Spleen (tissue), 11 donors: ENCODE results near the gene FAAP100. TPM values are rescaled to one million over a fixed set of nuclear protein-coding genes. Genes with fewer than 3 reads are reported as not detected.

Source experiments
- DNase-seq: peaks from one replicate; pipeline ENCODE4 v3.0.0-alpha.2; 2020
- H3K27ac ChIP-seq, 8 donors: fragments of 200-600 bp; sonication (generic) in 7 of 8; 1 replicate in 4 of 8; 2 replicates in 4 of 8; pipeline versions ENCODE4 v1.5.0 to v1.8.0; 2016 to 2021; ENCODE audit warnings: inconsistent platforms in 4 of 8, mild to moderate bottlenecking in 4 of 8, moderate library complexity in 1 of 8
- H3K27me3 ChIP-seq, 7 donors: fragments of 200-600 bp; sonication (generic) in 6 of 7; replicated peaks in 1 of 7; 1 replicate in 4 of 7; 2 replicates in 3 of 7; pipeline versions ENCODE4 v1.5.0 to v1.8.0; 2016 to 2021; ENCODE audit warnings: inconsistent platforms in 3 of 7, mild to moderate bottlenecking in 1 of 7
- H3K36me3 ChIP-seq, 6 donors: fragments of 200-600 bp; sonication (generic) in 5 of 6; 1 replicate in 4 of 6; 2 replicates in 2 of 6; pipeline versions ENCODE4 v1.5.0 to v1.8.0; 2016 to 2021; ENCODE audit warnings: inconsistent platforms in 2 of 6
- H3K4me1 ChIP-seq, 6 donors: fragments of 200-600 bp; sonication (generic) in 5 of 6; 1 replicate in 3 of 6; 2 replicates in 3 of 6; pipeline versions ENCODE4 v1.5.0 to v1.8.0; 2016 to 2021; ENCODE audit warnings: inconsistent platforms in 3 of 6
- H3K4me3 ChIP-seq, 8 donors: fragments of 200-600 bp; sonication (generic) in 7 of 8; 1 replicate in 4 of 8; 2 replicates in 4 of 8; pipeline versions ENCODE4 v1.5.0 to v1.8.0; 2016 to 2021; ENCODE audit warnings: inconsistent platforms in 4 of 8, mild to moderate bottlenecking in 4 of 8, moderate library complexity in 2 of 8
- H3K9me3 ChIP-seq, 8 donors: fragments of 200-600 bp; sonication (generic) in 7 of 8; 1 replicate in 4 of 8; 2 replicates in 4 of 8; pipeline versions ENCODE4 v1.5.0 to v1.8.0; 2016 to 2021; ENCODE audit warnings: inconsistent platforms in 4 of 8
- POLR2A ChIP-seq, 3 donors: fragments of 450-650 bp; IDR thresholded peaks; one replicate each; pipeline ENCODE4 v1.5.1; 2017; ENCODE audit warnings: antibody characterized with exemption in 3 of 3, mild to moderate bottlenecking in 1 of 3
- POLR2AphosphoS5 ChIP-seq, 3 donors: sonication (generic); formaldehyde crosslinking; IDR thresholded peaks; one replicate each; pipeline ENCODE4 v1.5.1; 2017; ENCODE audit warnings: antibody characterized with exemption in 3 of 3
- WGBS, 5 donors: extraction: QIAGEN DNeasy Blood & Tissue Kit in 3 of 5; methylation state at CpG; one replicate each; pipeline versions ENCODE4 v1.1.5 to v1.1.7; 2013 to 2018; 5-methylcytosine and 5-hydroxymethylcytosine counted together
- intact Hi-C: fragments of 100-400 bp; cut with DNase I; formaldehyde crosslinking; loops from one replicate; pipeline ENCODE4 v1.15.0; 2023; ENCODE audit warnings: low total_unique reads
- polyA plus RNA-seq, 3 donors: library from polyadenylated mRNA; stranded (reverse); fragments of 200-250 nt; gene quantifications; one replicate each; pipeline ENCODE4 v1.2.1, GENCODE V29; 2013
- total RNA-seq, 7 donors: library from RNA; depleted of rRNA in 3 of 7; stranded (reverse); fragments of >200 nt in 3 of 7; fragmentation: NEBNext Ultra II Directional in 4 of 7; extraction: Animal tissue kit (Norgen Biotek cat#: 25700) in 4 of 7; gene quantifications; one replicate each; pipeline versions ENCODE4 v1.1.0 to v1.2.1, GENCODE V29; 2016 to 2021
- TF ChIP-seq, protein P1 (sequence below), 11 experiments: fragments of 200-600 bp in 7 of 11; fragments of 450-650 bp in 4 of 11; sonication (generic) in 4 of 11; IDR thresholded peaks in 8 of 11; conservative IDR thresholded peaks in 3 of 11; 1 replicate in 7 of 11; 2 replicates in 4 of 11; pipeline versions ENCODE4 v1.4.0 to v1.8.0; 2016 to 2021; ENCODE audit warnings: antibody characterized with exemption in 11 of 11, inconsistent platforms in 4 of 11, mild to moderate bottlenecking in 1 of 11
- donor health status: healthy with polysubstance abuse.
- donor health status: DM: no; HTN: no; CAD: no; lungs with moderate emphysema.
- donor health status: DM: no; HTN: no; CAD: no.
- donor health status: Bipolar disorder and iron deficiency.
- donor health status: healthy.
- donor health status: DM: no; HTN: no; CAD: no.
- donor health status: DM: yes; HTN: yes; CAD: no.

Gene FAAP100
- total and polyA plus RNA-seq, 10 donors = 32.2 to 77.2 (median 50.9) TPM

DNA sequence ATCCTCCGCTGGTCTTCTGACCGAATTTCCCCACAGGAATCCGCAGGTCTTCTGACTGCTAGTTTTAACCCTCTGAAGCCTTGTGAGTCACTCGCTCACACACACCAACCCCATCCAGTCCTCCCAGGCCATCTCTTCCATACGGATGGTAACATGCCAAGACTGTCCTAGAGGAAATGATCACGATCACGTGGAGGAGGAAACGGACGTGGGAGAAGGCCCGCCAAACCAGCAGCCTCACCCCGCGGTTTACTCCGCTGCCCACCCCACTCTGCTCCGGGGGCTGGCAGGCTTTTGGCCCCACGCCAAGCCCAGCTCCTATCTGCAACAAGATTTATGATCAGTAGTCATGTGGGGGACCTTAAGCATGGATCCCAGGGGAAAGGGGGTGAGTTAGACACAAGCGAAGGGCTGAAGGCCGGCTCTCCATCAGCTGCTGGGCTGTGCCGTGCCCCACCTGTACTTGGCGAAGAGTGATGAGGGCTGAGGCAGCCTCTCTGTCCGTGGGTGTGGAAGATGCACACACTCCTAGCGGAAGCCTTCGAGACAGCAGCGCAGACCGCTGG is 1.5 kb upstream of the FAAP100 start:
- no peak for DNase-seq
- H3K9me3 ChIP-seq = no peaks in the 10 kb centered on the region
- peaks cover 19 to 79% (median 63%) of the 10 kb centered on the region in 6 donors for H3K4me1 ChIP-seq
- peaks cover 0 to 52% (median 36%) of the 10 kb centered on the region in 6 donors for H3K36me3 ChIP-seq
- peak overlapping the region; percentile 84 to 95 (median 90) for H3K27ac ChIP-seq
- TF ChIP-seq POLR2A (IDR thresholded peaks at IDR 0.05) (no peak), POLR2AphosphoS5 (IDR thresholded peaks at IDR 0.05) (peak in 2 of 3 donors; percentile 34 to 74)
- TF ChIP-seq, protein P1, sequence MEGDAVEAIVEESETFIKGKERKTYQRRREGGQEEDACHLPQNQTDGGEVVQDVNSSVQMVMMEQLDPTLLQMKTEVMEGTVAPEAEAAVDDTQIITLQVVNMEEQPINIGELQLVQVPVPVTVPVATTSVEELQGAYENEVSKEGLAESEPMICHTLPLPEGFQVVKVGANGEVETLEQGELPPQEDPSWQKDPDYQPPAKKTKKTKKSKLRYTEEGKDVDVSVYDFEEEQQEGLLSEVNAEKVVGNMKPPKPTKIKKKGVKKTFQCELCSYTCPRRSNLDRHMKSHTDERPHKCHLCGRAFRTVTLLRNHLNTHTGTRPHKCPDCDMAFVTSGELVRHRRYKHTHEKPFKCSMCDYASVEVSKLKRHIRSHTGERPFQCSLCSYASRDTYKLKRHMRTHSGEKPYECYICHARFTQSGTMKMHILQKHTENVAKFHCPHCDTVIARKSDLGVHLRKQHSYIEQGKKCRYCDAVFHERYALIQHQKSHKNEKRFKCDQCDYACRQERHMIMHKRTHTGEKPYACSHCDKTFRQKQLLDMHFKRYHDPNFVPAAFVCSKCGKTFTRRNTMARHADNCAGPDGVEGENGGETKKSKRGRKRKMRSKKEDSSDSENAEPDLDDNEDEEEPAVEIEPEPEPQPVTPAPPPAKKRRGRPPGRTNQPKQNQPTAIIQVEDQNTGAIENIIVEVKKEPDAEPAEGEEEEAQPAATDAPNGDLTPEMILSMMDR (IDR thresholded peaks at IDR 0.05 in 8 of 11, conservative IDR thresholded peaks at IDR 0.05 in 3 of 11) = no peak
- peak overlapping the region; percentile 74 to 100 (median 98) for H3K4me3 ChIP-seq
- intact Hi-C loops = no loop called here
- no peaks in the 10 kb centered on the region for H3K27me3 ChIP-seq
- WGBS, 5 donors = 15 to 19% (median 16%) methylated on average over 23 to 24 of the region's 24 CpGs

DNA sequence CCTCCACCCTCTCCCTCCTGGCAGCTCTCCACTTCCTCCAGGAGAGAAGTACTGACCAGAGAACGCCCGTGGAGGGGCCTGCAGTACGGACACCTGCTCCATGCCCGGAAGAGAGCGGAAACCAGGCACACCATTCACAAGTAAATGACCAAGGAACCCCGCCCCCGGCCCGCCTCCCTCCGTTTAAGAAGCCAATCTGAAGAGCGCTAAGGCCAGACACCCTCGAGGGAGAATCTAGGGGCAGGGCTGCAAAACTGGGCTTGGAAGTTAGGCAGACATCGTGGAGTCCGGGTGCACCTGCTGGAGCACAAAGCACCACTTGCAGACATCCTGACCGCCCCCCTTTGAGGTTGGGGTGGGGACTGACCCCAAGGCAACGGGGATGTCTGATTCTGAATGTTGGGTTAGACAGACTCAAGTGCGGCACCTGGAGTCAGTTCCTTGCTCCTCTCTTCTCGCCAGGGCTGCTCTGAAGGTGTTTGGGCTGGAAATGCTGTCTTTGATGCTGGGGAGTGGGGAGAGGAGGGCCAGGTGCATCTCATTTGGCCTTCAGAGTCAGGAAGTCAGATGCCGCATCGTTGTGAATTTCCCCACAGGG is 964 bp upstream of the FAAP100 start:
- peak in 2 of 3 donors; percentile 4 to 32 for TF ChIP-seq POLR2AphosphoS5 (IDR thresholded peaks at IDR 0.05)
- TF ChIP-seq, protein P1 (IDR thresholded peaks at IDR 0.05 in 8 of 11, conservative IDR thresholded peaks at IDR 0.05 in 3 of 11) = no peak
- no peaks in the 10 kb centered on the region for H3K27me3 ChIP-seq
- no peaks in the 10 kb centered on the region for H3K9me3 ChIP-seq
- H3K4me3 ChIP-seq = peak overlapping the region; percentile 74 to 100 (median 98)
- intact Hi-C loops = no loop called here
- H3K27ac ChIP-seq = peak overlapping the region; percentile 84 to 95 (median 90)
- peaks cover 0 to 52% (median 34%) of the 10 kb centered on the region in 6 donors for H3K36me3 ChIP-seq
- H3K4me1 ChIP-seq = peaks cover 19 to 80% (median 65%) of the 10 kb centered on the region in 6 donors
- DNase-seq = peak; percentile 90
- 1% methylated on average over 15 to 19 of the region's 19 CpGs for WGBS, 5 donors

DNA sequence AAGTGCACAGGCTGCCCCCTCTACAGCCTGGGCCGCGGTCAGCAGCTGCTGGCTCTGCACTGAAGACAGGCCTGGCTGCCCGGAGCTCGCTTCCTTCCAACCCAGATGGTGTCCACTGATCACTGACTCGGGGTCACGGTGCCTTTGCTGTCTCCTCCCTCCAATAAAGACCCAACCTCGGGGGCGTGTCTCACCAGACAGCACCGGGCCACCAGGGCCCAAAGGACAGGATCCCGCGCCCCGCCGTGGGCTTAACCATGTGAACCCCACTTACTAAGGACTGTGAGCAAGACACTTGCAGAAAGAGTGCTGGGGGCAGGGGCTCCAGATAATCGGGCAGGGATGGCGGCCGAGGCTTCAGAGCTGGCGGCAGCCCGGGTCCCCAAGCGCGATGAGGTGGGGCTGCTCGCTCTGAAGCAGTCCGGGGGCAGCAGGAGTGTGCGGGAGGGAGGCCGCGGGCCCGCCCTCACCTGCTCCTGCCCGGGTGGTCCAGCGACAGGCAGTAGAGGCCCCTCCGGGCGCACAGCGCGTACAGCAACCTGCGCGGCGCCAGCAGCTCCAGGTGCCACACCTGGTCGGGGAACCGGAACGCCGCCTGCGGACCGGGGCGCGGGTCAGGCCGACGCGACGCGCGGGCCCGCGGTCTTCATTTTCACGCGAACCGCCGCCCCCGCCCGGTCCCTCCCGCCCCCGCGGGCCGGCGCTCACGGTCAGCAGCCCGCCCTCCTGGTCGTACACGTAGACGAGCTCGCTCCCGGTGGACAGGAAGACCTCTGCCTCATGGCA is 502 bp downstream of the FAAP100 start:
- TF ChIP-seq, protein P1 (IDR thresholded peaks at IDR 0.05 in 8 of 11, conservative IDR thresholded peaks at IDR 0.05 in 3 of 11) = no peak
- TF ChIP-seq POLR2AphosphoS5 (IDR thresholded peaks at IDR 0.05) (peak; percentile 42 to 78 (median 77)), POLR2A (IDR thresholded peaks at IDR 0.05) (no peak)
- no peaks in the 10 kb centered on the region for H3K9me3 ChIP-seq
- peak; percentile 85 for DNase-seq
- 0 to 3% (median 2%) methylated on average over 24 to 69 of the region's 69 CpGs for WGBS, 5 donors
- H3K27ac ChIP-seq = peak overlapping the region; percentile 84 to 95 (median 90)
- intact Hi-C loops = no loop called here
- peak overlapping the region; percentile 74 to 100 (median 98) for H3K4me3 ChIP-seq
- no peaks in the 10 kb centered on the region for H3K27me3 ChIP-seq
- H3K4me1 ChIP-seq = peaks cover 19 to 72% (median 55%) of the 10 kb centered on the region in 6 donors
- H3K36me3 ChIP-seq = peaks cover 0 to 52% (median 36%) of the 10 kb centered on the region in 6 donors
